Calu3 (cell line): Measurements from ENCODE around the gene MACROD2. TPM values are rescaled to one million over a fixed set of nuclear protein-coding genes. Genes with fewer than 3 reads are reported as not detected.
"Not testable (repeated sequence)": the region's sequence is repeated elsewhere in the genome, so short reads cannot be mapped to it uniquely, and the experiment has no call there.

ENCODE experiments used
- BruUV-seq: library from RNA; stranded (reverse); fragments of 400-500 nt; replicated peaks from 2 replicates; lab custom pipeline; 2021; lab: Mats Ljungman, UMichigan
- CTCF ChIA-PET: fragments of 300-600 bp; sonication (Branson Sonifier 250); formaldehyde crosslinking; loops from one replicate; lab custom pipeline; 2022; ENCODE audit warnings: antibody characterized with exemption; lab: Charles Lee
- DNase-seq: peaks from one replicate; pipeline ENCODE4 v3.0.0; 2022
- H3K27ac Mint-ChIP-seq: one replicate; pipeline ENCODE4 v1.8.0; 2022; ENCODE audit warnings: mixed read lengths; ENCODE audit not compliant: unreplicated experiment
- H3K27me3 Mint-ChIP-seq: one replicate; pipeline ENCODE4 v1.8.0; 2022; ENCODE audit warnings: mixed read lengths; ENCODE audit not compliant: unreplicated experiment
- H3K36me3 Mint-ChIP-seq: one replicate; pipeline ENCODE4 v1.8.0; 2022; ENCODE audit warnings: mild to moderate bottlenecking, moderate library complexity, mixed read lengths; ENCODE audit not compliant: insufficient read depth, unreplicated experiment
- H3K4me1 Mint-ChIP-seq: one replicate; pipeline ENCODE4 v1.8.0; 2022; ENCODE audit warnings: mild to moderate bottlenecking, low read depth, mixed read lengths; ENCODE audit not compliant: unreplicated experiment
- H3K4me3 Mint-ChIP-seq: one replicate; pipeline ENCODE4 v1.8.0; 2022; ENCODE audit warnings: mild to moderate bottlenecking, low read depth, moderate library complexity, mixed read lengths; ENCODE audit not compliant: unreplicated experiment
- H3K9me3 Mint-ChIP-seq: one replicate; pipeline ENCODE4 v1.8.0; 2022; ENCODE audit warnings: low read depth, mixed read lengths; ENCODE audit not compliant: unreplicated experiment
- intact Hi-C: fragments of 100-400 bp; cut with micrococcal nuclease; formaldehyde crosslinking; loops from one replicate; pipeline ENCODE4 v1.10.0; 2022; ENCODE audit not compliant: unreplicated experiment
- total RNA-seq: library from RNA; stranded (reverse); gene quantifications from 2 replicates; pipeline ENCODE4 v1.2.3, GENCODE V29; 2022
- TF ChIP-seq, protein P1 (sequence below): fragments of 200-600 bp; IDR thresholded peaks from one replicate; pipeline ENCODE4 v1.8.0; 2022; ENCODE audit warnings: antibody characterized with exemption; ENCODE audit not compliant: unreplicated experiment

The MACROD2 gene
- total RNA-seq, 1 experiment from 2014 or later, result 29.4 TPM

DNA sequence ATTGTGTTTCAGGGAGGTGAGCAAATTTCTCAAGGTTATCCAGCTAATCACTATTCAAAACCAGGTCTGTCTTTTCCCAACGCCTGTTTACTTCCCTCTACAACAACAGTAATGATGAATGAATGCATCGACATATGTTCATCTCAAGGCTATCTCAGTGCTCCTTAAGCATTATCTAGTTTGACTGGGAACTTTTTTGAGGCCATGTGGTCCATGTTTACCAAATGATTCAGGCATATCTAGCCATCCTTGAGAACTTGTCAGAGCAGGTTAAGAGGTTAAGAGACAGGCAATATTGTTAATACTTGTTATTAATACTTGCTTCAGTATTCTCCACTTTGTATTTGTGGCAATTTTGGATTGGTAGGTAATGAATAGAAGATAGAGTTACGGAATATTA lies 1380.5 kb downstream of the MACROD2 start:
- no peaks in the 10 kb centered on the region for H3K27me3 Mint-ChIP-seq
- H3K36me3 Mint-ChIP-seq, result no peaks in the 10 kb centered on the region
- TF ChIP-seq, protein P1, sequence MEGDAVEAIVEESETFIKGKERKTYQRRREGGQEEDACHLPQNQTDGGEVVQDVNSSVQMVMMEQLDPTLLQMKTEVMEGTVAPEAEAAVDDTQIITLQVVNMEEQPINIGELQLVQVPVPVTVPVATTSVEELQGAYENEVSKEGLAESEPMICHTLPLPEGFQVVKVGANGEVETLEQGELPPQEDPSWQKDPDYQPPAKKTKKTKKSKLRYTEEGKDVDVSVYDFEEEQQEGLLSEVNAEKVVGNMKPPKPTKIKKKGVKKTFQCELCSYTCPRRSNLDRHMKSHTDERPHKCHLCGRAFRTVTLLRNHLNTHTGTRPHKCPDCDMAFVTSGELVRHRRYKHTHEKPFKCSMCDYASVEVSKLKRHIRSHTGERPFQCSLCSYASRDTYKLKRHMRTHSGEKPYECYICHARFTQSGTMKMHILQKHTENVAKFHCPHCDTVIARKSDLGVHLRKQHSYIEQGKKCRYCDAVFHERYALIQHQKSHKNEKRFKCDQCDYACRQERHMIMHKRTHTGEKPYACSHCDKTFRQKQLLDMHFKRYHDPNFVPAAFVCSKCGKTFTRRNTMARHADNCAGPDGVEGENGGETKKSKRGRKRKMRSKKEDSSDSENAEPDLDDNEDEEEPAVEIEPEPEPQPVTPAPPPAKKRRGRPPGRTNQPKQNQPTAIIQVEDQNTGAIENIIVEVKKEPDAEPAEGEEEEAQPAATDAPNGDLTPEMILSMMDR, result no peak
- no peak overlapping the region for H3K27ac Mint-ChIP-seq
- CTCF ChIA-PET, result interaction anchor here (0.5 kb wide), 1 partner anchor 74 kb away, joined by 3 read pairs; no protein-coding TSS in a partner anchor
- no peak for DNase-seq
- no peak overlapping the region for H3K4me3 Mint-ChIP-seq
- H3K9me3 Mint-ChIP-seq, result no peaks in the 10 kb centered on the region
- no TSS peak for BruUV-seq
- H3K4me1 Mint-ChIP-seq, result no peaks in the 10 kb centered on the region
- intact Hi-C loops, result no loop called here

DNA sequence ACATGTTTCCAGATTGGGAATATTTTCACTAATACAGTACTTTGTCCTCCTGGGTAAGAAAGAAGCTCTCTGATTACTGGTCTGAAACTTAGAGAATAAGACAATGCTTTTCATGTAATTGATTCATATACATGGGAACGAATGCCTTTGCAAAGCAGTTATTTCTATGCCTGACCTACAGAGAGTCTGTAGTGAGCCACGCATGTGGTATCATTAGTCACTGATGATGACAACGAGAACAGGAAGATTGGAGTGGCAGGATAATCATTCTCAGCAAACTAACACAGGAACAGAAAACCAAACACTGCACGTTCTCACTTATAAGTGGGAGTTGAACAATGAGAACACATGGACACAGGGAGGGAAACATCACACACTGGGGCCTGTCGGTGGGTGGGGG lies 1382.3 kb downstream of the MACROD2 start:
- H3K27me3 Mint-ChIP-seq, BruUV-seq, H3K27ac Mint-ChIP-seq, intact Hi-C loops, CTCF ChIA-PET, H3K36me3 Mint-ChIP-seq, H3K4me3 Mint-ChIP-seq, H3K9me3 Mint-ChIP-seq, H3K4me1 Mint-ChIP-seq, DNase-seq: not testable (repeated sequence)

DNA sequence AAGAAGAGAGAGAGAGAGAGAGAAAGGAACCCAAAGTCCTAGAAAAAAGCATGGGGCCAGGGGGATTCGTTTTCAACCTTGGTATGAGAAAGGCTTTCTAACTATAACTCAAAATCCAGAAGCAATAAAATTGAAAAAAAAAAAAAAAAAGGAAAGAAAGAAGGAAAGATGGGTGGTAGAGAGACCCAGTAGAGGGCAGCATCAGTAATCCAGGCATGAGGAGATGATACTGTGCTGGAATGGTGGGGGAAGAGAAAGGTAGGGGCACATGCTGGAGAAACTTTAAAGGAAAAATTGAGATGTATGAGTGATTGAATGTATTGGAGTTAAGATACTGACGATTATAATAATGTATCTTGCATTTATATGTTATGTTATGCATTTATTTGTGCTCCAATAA lies 1382.8 kb downstream of the MACROD2 start:
- Mint-ChIP-seq H3K36me3 (no peaks in the 10 kb centered on the region), H3K4me3 (no peak overlapping the region), H3K27me3 (no peaks in the 10 kb centered on the region), H3K4me1 (no peaks in the 10 kb centered on the region), H3K27ac (no peak overlapping the region), H3K9me3 (no peaks in the 10 kb centered on the region)
- BruUV-seq, result no TSS peak
- no peak for DNase-seq
- TF ChIP-seq, protein P1, result no peak
- intact Hi-C loops, result no loop called here
- CTCF ChIA-PET, result no interaction called here

DNA sequence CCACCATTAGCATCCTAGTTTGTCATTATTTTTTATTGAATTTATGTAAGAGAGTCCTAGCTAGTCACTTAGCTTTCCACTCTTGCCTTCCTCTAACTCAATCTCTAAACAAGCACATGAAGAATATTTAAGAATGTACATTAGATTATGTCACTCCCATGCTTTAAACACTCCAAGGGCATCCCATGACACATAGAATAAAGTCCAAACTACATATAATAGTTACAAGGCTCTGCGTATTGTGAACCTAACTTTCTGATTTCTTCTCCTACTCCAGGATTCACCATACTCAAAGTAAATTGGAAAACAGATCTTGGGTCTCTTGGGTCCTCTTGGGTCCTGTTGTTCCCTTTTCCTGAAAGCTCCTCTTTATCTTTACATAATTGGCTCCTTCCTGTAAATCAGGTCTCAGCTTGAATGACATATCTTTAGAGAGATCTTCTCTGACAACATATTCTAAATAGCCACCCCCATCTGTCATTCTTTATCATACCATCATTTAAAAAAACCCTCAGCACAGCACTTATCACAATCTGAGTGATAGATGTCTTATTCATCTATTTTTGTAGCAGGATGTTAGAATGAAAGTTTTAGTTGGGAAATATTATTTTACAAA lies 1384.5 kb downstream of the MACROD2 start:
- CTCF ChIA-PET, result no interaction called here
- no peak for DNase-seq
- Mint-ChIP-seq H3K4me1 (no peaks in the 10 kb centered on the region), H3K27me3 (no peaks in the 10 kb centered on the region), H3K36me3 (no peaks in the 10 kb centered on the region), H3K4me3 (no peak overlapping the region), H3K9me3 (no peaks in the 10 kb centered on the region), H3K27ac (no peak overlapping the region)
- intact Hi-C loops, result no loop called here
- TF ChIP-seq, protein P1, result no peak
- no TSS peak for BruUV-seq

DNA sequence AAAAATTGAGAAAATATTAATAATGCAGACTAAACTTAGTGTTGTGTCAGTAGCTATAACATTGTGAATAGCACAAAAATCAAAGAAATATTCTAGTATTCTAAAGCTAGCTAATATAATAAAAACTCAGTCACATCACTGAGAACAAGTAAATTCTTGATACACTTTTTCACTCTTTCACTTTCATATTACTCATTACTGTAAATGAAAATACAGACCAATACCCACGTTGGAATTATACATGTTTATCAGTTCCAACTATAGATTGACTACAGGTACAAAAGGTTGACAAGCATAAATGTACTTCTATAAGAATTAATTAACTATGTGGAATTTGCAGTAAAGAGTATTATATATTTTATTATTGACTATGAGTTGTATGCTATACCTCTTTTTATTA lies 1385.5 kb downstream of the MACROD2 start:
- no TSS peak for BruUV-seq
- no peaks in the 10 kb centered on the region for H3K9me3 Mint-ChIP-seq
- CTCF ChIA-PET, result no interaction called here
- no peaks in the 10 kb centered on the region for H3K27me3 Mint-ChIP-seq
- no peak overlapping the region for H3K4me3 Mint-ChIP-seq
- intact Hi-C loops, result no loop called here
- DNase-seq, result no peak
- H3K27ac Mint-ChIP-seq, result no peak overlapping the region
- H3K4me1 Mint-ChIP-seq, result no peaks in the 10 kb centered on the region
- no peaks in the 10 kb centered on the region for H3K36me3 Mint-ChIP-seq
- TF ChIP-seq, protein P1, result no peak
